LNCaP clone FGC (cell line): ENCODE data around the gene MSRB1.
"Not testable (repeated sequence)": the region's sequence is repeated elsewhere in the genome, so short reads cannot be mapped to it uniquely, and the experiment has no call there.

ENCODE experiments used
- DNase-seq: peaks from one replicate; pipeline ENCODE4 v3.0.0-alpha.2; 2011; ENCODE audit warnings: low read depth
- H3K4me3 ChIP-seq: 2 replicates; pipeline ENCODE4 v1.5.1; 2011; ENCODE audit warnings: mild to moderate bottlenecking, low read depth, low read length, control low read depth
- TF ChIP-seq, protein P1 (sequence below): IDR thresholded peaks from 2 replicates; pipeline ENCODE4 v1.5.1; 2012; ENCODE audit warnings: mild to moderate bottlenecking; ENCODE audit not compliant: control insufficient read depth, insufficient read depth; ENCODE audit errors: extremely low read depth

The MSRB1 gene

DNA sequence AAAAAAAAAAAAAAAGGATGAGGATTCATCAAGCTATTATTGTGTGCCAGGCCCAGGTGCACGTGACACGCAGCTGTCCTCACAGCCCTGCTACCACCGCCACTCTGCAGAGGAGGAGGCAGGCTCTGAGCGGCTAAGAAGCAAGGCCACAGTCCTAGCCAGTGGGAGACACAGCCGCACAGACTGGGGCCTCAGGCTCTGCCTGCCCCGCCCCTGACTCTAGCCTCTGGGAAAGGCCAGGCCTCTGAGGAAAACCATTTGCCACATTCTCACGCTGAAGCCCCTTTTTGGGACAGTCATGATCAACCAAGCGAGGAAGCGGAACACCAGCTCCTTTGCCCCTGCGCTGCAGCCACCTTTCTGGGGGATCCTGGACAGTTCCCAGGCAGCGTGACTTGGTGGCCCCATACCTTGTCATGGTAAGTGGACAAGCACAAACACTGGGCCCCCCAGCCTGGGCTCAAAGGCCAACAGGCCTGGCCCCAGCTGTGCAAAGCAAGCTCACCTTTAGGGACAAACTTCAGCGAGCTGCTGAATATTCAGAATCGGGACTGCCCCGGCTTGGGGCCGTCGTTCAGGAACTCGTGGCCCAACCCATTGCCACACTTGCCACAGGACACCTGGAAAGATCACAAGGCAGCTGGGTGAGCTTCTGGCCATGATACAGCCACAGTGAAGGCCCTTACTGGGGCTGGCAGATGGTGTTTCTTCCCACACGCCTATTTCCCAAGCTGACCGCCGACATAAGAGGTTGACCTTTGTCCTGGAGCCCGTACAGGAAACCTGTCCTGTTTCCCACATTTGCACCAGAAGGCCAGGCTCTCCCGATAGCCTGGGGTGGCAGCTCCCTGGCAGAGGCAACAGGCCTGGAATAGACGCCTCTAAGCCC lies 2.5 kb downstream of the MSRB1 start:
- TF ChIP-seq, protein P1, sequence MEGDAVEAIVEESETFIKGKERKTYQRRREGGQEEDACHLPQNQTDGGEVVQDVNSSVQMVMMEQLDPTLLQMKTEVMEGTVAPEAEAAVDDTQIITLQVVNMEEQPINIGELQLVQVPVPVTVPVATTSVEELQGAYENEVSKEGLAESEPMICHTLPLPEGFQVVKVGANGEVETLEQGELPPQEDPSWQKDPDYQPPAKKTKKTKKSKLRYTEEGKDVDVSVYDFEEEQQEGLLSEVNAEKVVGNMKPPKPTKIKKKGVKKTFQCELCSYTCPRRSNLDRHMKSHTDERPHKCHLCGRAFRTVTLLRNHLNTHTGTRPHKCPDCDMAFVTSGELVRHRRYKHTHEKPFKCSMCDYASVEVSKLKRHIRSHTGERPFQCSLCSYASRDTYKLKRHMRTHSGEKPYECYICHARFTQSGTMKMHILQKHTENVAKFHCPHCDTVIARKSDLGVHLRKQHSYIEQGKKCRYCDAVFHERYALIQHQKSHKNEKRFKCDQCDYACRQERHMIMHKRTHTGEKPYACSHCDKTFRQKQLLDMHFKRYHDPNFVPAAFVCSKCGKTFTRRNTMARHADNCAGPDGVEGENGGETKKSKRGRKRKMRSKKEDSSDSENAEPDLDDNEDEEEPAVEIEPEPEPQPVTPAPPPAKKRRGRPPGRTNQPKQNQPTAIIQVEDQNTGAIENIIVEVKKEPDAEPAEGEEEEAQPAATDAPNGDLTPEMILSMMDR: no peak
- no peak for DNase-seq
- no peak overlapping the region for H3K4me3 ChIP-seq

DNA sequence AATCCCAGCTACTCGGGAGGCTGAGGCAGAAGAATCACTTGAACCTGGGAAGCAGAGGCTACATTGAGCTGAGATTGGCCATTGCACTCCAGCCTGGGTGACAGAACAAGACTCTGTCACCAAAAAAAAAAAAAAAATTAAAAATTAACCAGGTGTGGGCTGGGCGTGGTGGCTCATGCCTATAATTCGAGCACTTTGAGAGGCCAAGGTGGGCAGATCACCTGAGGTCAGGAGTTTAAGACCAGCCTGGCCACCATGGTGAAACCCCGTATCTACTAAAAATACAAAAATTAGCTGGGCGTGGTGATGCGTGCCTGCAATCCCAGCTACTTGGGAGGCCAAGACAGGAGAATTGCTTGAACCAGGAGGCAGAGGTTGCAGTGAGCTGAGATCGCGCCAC lies 3.2 kb downstream of the MSRB1 start:
- DNase-seq, H3K4me3 ChIP-seq: not testable (repeated sequence)

DNA sequence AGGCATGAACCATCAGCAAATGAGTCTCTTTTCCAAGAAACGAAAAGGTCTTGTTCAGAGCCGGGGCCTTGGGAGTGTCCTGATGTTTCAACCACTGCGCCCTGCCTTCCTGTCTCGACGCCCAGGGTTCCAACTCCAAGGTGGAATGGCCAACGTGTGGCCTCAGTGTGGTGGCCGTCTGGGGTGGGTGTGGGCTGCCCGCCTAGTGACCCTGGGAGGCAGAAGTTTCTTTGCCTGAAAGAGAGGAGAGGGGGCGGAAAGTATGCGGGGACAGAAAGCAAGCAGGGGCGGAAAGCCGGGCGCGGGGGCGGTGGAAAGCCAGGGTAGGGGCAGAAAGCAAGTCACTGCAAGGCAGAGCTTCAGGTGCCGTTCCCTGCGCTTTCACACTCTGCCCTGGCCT lies 4.1 kb downstream of the MSRB1 start:
- TF ChIP-seq, protein P1: no peak
- H3K4me3 ChIP-seq: no peak overlapping the region
- no peak for DNase-seq

DNA sequence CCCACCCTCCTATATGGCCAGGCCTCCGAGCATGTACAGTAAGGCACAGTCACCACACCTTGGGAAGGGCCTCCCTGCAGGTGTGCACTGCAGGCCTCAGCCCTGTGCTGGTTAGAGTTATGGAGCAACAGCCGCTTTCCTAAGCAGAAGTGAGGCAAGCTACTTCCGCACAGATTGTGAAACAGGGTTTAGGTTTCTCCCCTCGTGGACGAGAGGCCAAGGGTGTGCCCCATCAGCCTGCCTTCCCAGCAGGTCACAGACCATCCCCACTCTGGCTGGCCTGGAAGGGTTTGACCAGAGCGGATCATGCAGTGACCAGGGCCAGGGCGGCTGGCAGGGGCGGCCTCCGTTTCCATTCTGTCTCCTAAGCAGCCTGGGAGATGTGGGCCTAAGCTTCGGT lies 4.7 kb downstream of the MSRB1 start:
- H3K4me3 ChIP-seq: no peak overlapping the region
- no peak for DNase-seq
- TF ChIP-seq, protein P1: no peak

DNA sequence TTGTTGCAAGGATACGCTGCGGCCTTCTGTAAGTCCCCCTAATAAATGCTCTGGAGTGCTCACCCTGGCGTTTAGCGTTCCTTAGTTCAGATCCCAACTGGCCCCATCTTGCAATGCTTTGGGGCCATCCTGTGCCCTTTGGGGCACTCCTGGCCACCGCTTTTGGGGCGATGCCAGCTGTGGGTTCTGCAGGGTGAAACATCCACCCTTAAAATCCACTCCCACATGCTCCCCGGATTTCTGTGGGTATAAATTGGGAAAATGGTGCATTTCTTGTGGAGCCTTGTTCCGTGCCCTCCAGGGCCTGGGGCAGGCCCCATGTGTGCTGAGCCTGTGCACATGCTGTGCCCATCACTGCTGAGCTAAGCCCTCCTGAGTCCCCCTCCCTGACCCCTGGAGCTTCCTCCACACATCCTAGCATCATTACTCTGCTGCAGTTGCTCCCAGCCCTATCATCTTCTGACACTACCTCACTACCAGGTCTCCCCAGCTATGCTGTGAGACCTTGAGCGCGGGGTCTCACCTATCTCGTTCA lies 6.0 kb downstream of the MSRB1 start:
- no peak for DNase-seq
- no peak overlapping the region for H3K4me3 ChIP-seq
- TF ChIP-seq, protein P1: no peak

DNA sequence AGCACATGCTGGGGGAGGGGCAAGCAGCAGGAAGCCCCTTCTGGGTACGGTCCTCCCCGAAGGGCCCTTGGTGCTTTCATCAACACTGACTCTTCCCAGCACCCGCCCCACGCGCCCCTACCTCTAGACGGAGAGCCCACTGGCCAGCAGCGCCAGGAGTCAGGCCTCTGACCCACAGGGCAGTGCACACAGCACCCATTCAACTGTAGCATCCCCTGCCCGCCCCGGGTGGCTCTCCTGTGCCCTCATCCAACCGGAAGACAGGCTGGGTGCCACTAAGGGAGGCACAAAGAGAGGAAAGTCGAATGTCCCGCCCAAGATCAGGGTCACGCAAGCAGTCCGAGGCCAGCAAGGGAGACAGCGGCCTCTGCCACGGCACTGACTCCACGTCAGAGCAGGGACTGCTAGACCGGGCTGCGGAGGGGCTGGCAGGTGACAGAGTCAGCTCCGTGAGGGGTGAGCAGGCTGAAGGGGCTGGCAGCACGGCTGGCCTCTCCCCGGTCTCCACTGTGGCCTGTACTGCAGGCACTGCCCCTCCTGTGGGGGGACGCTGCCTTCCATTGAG lies 9.8 kb downstream of the MSRB1 start:
- no peak overlapping the region for H3K4me3 ChIP-seq
- no peak for DNase-seq
- TF ChIP-seq, protein P1: no peak

DNA sequence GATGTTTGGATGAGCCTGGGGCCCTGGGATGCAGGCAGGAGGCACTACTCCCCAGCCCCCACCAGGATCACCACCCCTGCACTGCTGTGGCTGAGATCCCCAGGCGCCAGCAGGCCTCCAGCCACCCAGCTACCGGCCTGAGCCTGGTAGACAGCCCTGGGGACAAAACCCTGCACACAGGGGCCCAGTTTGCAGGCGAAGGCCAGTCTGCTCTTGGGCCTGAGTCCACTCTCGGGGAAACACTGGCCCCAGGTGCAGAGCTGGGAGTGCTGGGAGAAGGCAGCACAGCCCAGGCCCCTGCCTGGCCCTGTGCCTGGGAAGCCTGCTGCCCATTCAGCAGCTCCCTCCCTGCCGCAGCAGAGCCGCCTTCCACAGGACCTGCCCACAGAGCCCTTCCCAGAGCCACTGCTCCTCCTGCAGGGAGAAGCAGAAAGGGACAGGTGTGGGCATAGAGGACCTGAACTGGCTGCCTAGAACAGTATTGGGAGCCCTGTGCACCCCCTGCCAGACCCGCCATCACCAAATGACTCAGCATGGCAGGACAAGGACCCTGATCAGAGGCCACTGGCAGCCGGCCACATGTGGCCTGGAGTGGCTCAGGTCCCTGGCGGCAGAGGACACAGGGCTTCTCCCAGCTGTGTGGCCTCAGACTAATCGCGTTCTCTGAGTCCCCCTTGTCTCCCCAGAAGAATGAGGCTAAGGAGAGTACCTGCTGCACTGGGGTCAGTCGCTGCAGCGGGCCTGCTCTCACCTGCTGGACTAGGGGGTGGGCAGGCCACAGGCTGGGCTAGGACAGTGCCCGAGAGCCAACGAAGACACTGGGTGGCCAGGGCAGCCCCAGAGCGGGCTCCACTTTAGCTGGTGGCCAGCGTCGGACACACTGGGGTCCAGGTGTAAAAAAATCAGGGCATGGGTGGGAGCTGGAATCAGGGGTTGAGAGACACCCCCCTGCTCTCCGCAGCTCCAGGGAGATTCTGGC lies 10.7 kb downstream of the MSRB1 start:
- TF ChIP-seq, protein P1: peak; percentile 56
- no peak overlapping the region for H3K4me3 ChIP-seq
- no peak for DNase-seq
